Endothelial cell of umbilical vein (primary cell): ENCODE data around the gene KRT23.

ENCODE experiments used
- CTCF ChIP-seq, 2 donors: IDR thresholded peaks; 1 replicate in 1 of 2; 2 replicates in 1 of 2; pipeline ENCODE4 v1.5.1; 2011; ENCODE audit warnings: low read length in 2 of 2, mild to moderate bottlenecking in 2 of 2, moderate library complexity in 2 of 2, control low read depth in 1 of 2, inconsistent platforms in 1 of 2, low read depth in 1 of 2; ENCODE audit not compliant: insufficient read depth in 1 of 2; ENCODE audit errors: extremely low read depth in 1 of 2
- EZH2 ChIP-seq: IDR thresholded peaks from 2 replicates; pipeline ENCODE4 v1.6.1; 2012; ENCODE audit warnings: borderline replicate concordance, low read depth, mild to moderate bottlenecking, moderate library complexity, low read length, inconsistent platforms; ENCODE audit not compliant: severe bottlenecking
- FOS ChIP-seq: IDR thresholded peaks from 2 replicates; pipeline ENCODE4 v1.6.1; 2011; ENCODE audit warnings: mild to moderate bottlenecking, low read length, moderate library complexity, borderline replicate concordance; ENCODE audit not compliant: insufficient read depth
- GATA2 ChIP-seq: IDR thresholded peaks from 2 replicates; pipeline ENCODE4 v1.7.0; 2011; ENCODE audit warnings: low read depth, mild to moderate bottlenecking, moderate library complexity, mixed read lengths, low read length; ENCODE audit not compliant: insufficient read length, insufficient read depth
- JUN ChIP-seq: IDR thresholded peaks from 2 replicates; pipeline ENCODE4 v1.6.1; 2011; ENCODE audit warnings: borderline replicate concordance, low read depth; ENCODE audit not compliant: insufficient read length, insufficient read depth
- MAX ChIP-seq: IDR thresholded peaks from 2 replicates; pipeline ENCODE4 v1.6.1; 2011; ENCODE audit not compliant: insufficient read depth, insufficient read length
- MYC ChIP-seq: IDR thresholded peaks from one replicate; pipeline ENCODE4 v1.6.1; 2011; ENCODE audit warnings: mild to moderate bottlenecking, low read depth, low read length
- POLR2A ChIP-seq: IDR thresholded peaks from 2 replicates; pipeline ENCODE4 v1.6.1; 2012; ENCODE audit warnings: low read depth, mild to moderate bottlenecking, control low read depth, low read length
- POLR2AphosphoS5 ChIP-seq: IDR thresholded peaks from 2 replicates; pipeline ENCODE4 v1.6.1; 2012; ENCODE audit warnings: low read depth, mild to moderate bottlenecking, control low read depth, low read length, moderate library complexity; ENCODE audit not compliant: insufficient read depth

GRCh38 chr17:40896916-40897455 lies 40.5 kb downstream of the KRT23 start:
- TF ChIP-seq EZH2 (no peak), MAX (no peak), GATA2 (no peak), CTCF (IDR thresholded peaks at IDR 0.05; ENCODE audit: extremely low read depth in 1 of 2, insufficient read depth in 1 of 2, low read depth in 1 of 2, low read length in 2 of 2) (no peak), POLR2A (no peak), FOS (no peak), JUN (no peak), POLR2AphosphoS5 (no peak), MYC (no peak)
